ENCODE data around the gene KCTD8.

KCTD8 gene

GRCh38 chr4:44160776-44161367, 287.7 kb downstream of the KCTD8 start:
- Mint-ChIP-seq H3K27ac (no peak overlapping the region), H3K4me1 (no peaks in the 10 kb centered on the region), H3K9me3 (peaks cover 15% of the 10 kb centered on the region), H3K36me3 (no peaks in the 10 kb centered on the region), H3K4me3 (no peak overlapping the region)
- ATAC-seq, result no peak
- no peak for DNase-seq (ENCODE audit: low spot score in 2 of 2)

DNA sequence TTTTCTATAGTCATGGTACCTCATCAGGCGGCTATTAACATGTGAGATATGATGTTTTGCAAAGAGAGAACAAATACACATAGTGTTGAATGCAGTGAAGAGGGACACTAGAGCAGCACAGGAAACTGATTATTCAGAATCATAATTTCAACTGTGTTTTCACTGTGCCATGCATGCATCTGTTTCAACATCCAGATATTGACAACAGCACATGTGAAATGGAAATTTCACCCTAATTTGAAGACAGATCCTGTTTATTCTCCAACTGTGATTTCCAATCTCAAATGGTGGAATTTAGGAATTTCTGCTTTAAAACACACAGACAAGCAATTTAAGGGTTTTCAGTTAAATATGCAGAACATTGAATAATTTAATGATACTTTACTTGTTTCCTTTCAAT, 288.6 kb downstream of the KCTD8 start:
- H3K4me3 Mint-ChIP-seq, result no peak overlapping the region
- H3K9me3 Mint-ChIP-seq, result peaks cover 9% of the 10 kb centered on the region
- ATAC-seq (no peak), DNase-seq (ENCODE audit: low spot score in 2 of 2) (no peak)
- H3K36me3 Mint-ChIP-seq, result no peaks in the 10 kb centered on the region
- H3K4me1 Mint-ChIP-seq, result no peaks in the 10 kb centered on the region
- H3K27ac Mint-ChIP-seq, result no peak overlapping the region

GRCh38 chr4:44157611-44158277, 290.9 kb downstream of the KCTD8 start:
- Mint-ChIP-seq H3K4me3 (no peak overlapping the region), H3K36me3 (no peaks in the 10 kb centered on the region), H3K4me1 (no peaks in the 10 kb centered on the region), H3K9me3 (peaks cover 9% of the 10 kb centered on the region), H3K27ac (no peak overlapping the region)
- DNase-seq (ENCODE audit: low spot score in 2 of 2) (no peak), ATAC-seq (no peak)

- peaks cover 15% of the 10 kb centered on the region for H3K9me3 Mint-ChIP-seq
- no peak for ATAC-seq
- no peaks in the 10 kb centered on the region for H3K36me3 Mint-ChIP-seq
- H3K4me3 Mint-ChIP-seq, result no peak overlapping the region
- no peak for DNase-seq (ENCODE audit: low spot score in 2 of 2)
- no peak overlapping the region for H3K27ac Mint-ChIP-seq
- H3K4me1 Mint-ChIP-seq, result no peaks in the 10 kb centered on the region
Measured at GRCh38 chr4:44150091-44150576, 298.5 kb downstream of the KCTD8 start.

DNA sequence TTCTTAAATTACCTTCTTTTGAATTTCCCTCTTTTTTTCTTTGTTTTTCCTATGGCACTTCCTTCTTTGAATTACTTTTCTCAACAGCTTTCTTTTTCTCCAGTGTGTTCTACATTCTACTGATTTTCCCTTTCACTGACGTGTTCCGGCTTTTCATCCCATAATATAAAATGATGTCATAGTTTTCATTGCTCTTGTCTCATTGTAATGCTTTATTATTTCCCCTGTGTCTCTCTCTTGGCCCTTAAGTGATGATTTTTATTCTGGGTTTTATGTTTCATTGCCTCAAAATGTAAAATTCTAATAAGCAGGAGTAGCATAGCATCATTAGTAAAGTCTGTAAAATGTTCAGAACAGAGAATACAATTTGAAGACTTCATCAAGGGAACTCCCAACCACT, 299.3 kb downstream of the KCTD8 start:
- ATAC-seq (no peak), DNase-seq (ENCODE audit: low spot score in 2 of 2) (no peak)
- no peaks in the 10 kb centered on the region for H3K36me3 Mint-ChIP-seq
- H3K4me3 Mint-ChIP-seq, result no peak overlapping the region
- H3K4me1 Mint-ChIP-seq, result no peaks in the 10 kb centered on the region
- H3K9me3 Mint-ChIP-seq, result peaks cover 15% of the 10 kb centered on the region
- H3K27ac Mint-ChIP-seq, result no peak overlapping the region

GRCh38 chr4:44147571-44148075, 301.0 kb downstream of the KCTD8 start:
- ATAC-seq (no peak), DNase-seq (ENCODE audit: low spot score in 2 of 2) (no peak)
- Mint-ChIP-seq H3K9me3 (peaks cover 18% of the 10 kb centered on the region), H3K36me3 (no peaks in the 10 kb centered on the region), H3K4me3 (no peak overlapping the region), H3K4me1 (no peaks in the 10 kb centered on the region), H3K27ac (no peak overlapping the region)

DNA sequence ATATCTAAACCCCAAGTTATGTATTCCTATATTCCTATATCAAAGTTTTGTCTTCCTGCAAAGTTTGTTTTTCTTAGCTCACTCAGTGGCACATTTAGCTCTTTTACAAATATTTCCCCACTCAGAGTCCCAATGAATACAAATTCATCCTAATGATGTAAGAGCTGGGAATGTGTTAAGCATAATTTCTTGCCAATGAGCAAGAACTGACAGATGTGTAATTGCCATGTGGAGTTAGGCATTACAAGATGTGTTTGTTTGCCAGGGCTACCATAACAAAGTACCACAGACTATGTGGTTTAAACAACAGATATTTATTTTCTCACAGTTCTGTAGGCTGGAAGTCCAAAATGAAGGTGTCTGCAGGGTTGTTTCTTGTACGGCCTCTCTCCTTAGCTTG, 302.1 kb downstream of the KCTD8 start:
- Mint-ChIP-seq H3K4me3 (no peak overlapping the region), H3K4me1 (no peaks in the 10 kb centered on the region), H3K27ac (no peak overlapping the region), H3K36me3 (no peaks in the 10 kb centered on the region), H3K9me3 (peaks cover 18% of the 10 kb centered on the region)
- no peak for ATAC-seq
- no peak for DNase-seq (ENCODE audit: low spot score in 2 of 2)

DNA sequence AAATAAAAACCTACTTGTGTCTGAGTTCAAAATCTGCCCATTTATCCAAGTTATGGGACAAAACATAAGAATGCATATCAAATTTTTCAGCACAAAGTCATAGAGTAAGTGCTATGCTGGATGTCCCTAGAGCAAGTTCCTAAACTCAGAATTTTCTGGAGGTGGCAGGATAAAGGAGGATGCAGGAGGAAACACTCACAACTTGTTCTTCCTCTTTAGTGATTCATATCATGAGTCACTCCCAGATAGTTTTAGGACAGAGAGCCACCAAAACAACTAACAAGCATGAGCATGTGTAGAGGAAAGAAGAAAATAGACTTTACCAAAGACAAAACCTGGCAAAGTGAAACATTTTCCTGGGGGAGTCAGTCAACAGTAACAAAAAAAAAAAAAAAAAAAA, 302.7 kb downstream of the KCTD8 start:
- ATAC-seq (no peak), DNase-seq (ENCODE audit: low spot score in 2 of 2) (no peak)
- peaks cover 16% of the 10 kb centered on the region for H3K9me3 Mint-ChIP-seq
- H3K4me1 Mint-ChIP-seq, result no peaks in the 10 kb centered on the region
- H3K27ac Mint-ChIP-seq, result no peak overlapping the region
- H3K4me3 Mint-ChIP-seq, result no peak overlapping the region
- no peaks in the 10 kb centered on the region for H3K36me3 Mint-ChIP-seq

DNA sequence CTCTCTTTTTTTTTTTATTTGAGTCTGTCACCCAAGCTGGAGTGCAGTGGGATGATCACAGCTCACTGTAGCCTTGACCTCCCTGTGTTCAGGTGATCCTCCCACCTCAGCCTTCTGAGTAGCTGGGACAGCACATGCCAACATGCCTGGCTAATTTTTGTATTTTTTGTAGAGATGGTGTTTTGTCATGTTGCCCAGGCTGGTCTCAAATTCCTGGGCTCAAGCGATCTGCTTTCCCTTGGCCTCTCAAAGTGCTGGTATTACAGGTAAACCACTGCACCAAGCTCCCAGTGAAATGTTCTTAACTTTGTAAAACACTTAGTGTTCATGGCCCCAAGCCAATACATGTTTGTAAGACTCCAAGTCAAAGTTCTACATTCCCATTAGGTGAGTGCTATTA, 316.1 kb downstream of the KCTD8 start:
- Mint-ChIP-seq H3K27ac (no peak overlapping the region), H3K9me3 (peaks cover 27% of the 10 kb centered on the region), H3K36me3 (no peaks in the 10 kb centered on the region), H3K4me1 (no peaks in the 10 kb centered on the region), H3K4me3 (no peak overlapping the region)
- ATAC-seq (no peak), DNase-seq (ENCODE audit: low spot score in 2 of 2) (no peak)

Data from stimulated activated effector memory CD8-positive, alpha-beta T cell treated with anti-CD3 and anti-CD28 coated beads, Interleukin-12 subunit alpha, Interleukin-12 subunit beta, amount 100 ng/mL, for 72 hours (primary cell).